ENCODE results near the gene SAMD8.
"Not testable (repeated sequence)": the region's sequence is repeated elsewhere in the genome, so short reads cannot be mapped to it uniquely, and the experiment has no call there.

Gene SAMD8

DNA sequence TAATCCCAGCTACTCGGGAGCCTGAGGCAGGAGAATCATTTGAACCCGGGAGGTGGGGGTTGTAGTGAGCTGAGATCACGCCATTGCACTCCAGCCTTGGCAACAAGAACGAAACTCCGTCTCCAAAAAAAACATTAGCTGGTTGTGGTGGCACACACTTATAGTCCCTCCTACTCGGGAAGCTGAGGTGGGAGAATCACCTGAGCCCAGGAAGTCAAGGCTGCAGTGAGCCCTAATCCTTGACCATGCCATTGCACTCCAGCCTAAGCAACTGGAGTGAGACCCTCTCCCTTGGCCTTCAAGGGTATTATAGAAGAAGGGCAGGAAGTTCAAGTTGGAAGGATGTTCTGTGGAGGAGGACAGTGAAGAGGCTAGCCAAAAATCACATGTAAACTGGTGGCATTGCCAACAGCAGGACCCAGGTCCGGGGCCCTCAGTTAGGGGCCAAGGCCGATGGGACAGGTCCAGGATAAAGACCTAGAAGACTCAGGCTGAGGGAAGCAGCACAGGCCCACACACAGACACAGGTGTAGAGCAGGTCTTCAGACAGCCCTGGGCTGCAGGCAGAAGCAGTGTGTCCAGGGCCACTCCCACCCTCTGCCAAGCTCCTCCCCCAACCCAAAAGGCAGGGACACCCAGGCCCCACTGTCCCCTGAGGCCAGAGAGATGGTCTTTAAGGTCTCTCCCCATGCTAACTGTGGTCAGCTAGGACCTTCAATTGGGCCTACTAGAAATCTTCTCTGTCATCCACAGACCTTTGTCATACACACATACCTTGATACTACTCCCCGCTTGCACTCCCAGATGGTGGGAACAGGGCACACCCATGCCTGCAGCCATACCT, 8.4 kb upstream of the SAMD8 start:
- DNase-seq (ENCODE audit: low read depth) = no peak
- TF ChIP-seq, protein P1, sequence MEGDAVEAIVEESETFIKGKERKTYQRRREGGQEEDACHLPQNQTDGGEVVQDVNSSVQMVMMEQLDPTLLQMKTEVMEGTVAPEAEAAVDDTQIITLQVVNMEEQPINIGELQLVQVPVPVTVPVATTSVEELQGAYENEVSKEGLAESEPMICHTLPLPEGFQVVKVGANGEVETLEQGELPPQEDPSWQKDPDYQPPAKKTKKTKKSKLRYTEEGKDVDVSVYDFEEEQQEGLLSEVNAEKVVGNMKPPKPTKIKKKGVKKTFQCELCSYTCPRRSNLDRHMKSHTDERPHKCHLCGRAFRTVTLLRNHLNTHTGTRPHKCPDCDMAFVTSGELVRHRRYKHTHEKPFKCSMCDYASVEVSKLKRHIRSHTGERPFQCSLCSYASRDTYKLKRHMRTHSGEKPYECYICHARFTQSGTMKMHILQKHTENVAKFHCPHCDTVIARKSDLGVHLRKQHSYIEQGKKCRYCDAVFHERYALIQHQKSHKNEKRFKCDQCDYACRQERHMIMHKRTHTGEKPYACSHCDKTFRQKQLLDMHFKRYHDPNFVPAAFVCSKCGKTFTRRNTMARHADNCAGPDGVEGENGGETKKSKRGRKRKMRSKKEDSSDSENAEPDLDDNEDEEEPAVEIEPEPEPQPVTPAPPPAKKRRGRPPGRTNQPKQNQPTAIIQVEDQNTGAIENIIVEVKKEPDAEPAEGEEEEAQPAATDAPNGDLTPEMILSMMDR (conservative IDR thresholded peaks at IDR 0.05; ENCODE audit: low read length) = no peak
- no peak overlapping the region for H3K4me3 ChIP-seq (ENCODE audit: low read length)

DNA sequence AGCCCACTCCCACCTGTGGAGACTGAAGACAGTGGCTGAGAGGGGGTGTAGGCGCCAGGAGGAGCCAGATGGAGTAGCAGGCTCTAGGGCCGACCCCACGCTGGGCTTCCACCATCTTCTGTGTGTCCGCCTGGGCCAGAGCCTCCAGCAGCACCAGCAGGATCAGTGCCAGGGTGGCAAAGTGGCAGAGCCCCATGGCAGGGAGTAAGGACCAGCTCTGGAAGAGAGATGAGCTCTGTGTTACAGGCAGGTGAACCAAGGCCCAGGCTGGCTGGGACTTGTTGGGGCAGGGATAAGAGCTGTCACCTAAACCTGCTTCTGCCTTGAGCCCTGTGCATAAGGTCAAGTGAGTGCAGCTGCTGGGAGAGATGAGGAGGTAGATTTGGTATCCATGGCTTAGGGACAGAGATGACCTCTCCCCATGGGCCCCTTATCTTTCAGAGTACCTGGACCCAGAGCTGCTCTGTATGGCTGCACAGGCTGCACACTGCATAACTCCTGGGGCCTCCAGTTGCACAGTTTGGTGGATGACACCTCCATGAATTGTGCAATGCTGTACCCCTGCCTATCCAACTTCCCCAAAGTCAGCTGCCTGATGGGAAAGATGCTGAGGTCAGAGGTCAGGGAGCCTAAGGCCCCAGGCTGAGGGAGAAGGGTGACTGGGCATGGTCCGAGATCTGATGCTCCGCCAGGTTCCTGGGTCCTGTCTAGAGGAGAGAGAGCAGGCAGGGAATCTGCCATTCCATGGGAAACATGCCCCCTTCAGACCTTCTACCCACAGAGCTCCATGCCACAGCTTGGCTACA, 7.4 kb upstream of the SAMD8 start:
- TF ChIP-seq, protein P1 (conservative IDR thresholded peaks at IDR 0.05; ENCODE audit: low read length) = no peak
- DNase-seq (ENCODE audit: low read depth) = no peak
- no peak overlapping the region for H3K4me3 ChIP-seq (ENCODE audit: low read length)

DNA sequence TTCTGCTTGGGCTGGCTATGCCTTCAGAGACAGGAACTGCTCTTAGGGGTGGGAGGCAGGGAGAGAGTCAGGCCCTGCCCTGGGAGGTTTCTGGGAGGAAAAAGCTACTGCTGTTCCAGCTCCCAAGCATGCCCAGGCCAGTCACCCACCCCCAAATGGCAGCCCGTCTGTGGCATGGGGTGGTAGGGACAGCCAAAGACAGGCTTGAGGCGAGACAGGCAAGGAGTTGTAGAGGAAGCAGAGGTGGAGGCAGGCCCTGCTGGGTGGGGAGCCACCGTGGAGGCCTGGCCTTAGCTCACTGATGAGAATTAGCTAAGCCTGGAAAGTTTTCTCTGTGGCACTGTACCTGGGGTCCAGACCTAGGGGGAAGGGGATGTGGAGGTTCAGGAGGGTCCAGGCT, 6.6 kb upstream of the SAMD8 start:
- TF ChIP-seq, protein P1 (conservative IDR thresholded peaks at IDR 0.05; ENCODE audit: low read length) = no peak

DNA sequence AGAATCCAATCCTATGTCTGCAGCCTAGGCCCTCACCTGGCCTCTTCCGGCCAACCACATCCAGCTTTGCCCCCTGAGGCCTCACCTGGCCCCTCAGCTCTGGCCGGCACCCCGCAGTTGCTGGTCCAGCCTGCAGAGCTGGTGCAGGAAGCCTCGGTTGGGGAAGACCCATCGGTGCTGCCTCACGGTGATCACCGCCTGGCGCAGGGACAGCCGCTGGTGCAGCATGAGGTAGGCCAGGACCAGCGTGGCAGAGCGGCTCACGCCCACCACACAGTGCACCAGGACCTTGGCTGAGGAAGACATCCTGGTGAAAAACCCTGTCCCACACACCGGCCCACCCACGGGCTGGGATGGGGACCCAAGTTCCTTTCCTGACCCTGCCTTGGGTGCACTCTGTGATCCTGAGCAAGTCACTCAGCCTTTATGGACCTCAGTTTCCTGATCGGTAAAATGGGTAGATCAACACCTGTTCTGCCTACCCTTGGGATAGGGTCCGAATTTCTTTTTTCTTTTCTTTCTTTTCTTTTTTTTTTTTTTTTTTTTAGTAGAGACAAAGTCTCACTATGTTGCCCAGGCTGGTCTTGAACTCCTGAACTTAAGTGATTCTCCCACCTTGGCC, 5.8 kb upstream of the SAMD8 start:
- DNase-seq (ENCODE audit: low read depth) = no peak
- no peak overlapping the region for H3K4me3 ChIP-seq (ENCODE audit: low read length)
- TF ChIP-seq, protein P1 (conservative IDR thresholded peaks at IDR 0.05; ENCODE audit: low read length) = no peak

More for the DNA sequence above, 6.6 kb upstream of the SAMD8 start:
- DNase-seq (ENCODE audit: low read depth) = no peak
- no peak overlapping the region for H3K4me3 ChIP-seq (ENCODE audit: low read length)

DNA sequence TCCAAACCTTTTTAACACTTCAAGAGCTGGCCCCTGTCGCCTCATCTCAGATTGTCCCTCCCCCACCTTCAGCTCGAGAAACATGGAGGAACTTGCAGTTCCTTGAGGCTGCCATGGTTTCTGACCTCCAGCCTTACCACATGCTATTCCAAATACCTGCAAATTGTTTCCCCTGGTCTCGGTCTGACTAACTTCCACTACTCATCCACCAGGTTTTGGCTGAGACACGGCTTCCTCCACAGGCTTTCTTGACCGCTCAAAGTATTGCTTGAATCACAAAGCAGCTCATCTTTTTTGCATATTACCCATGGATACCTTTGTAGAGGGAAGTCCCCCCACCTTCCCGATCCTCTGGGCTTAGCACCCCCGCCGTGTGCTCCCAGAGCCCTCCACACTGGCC, 5.2 kb upstream of the SAMD8 start:
- DNase-seq (ENCODE audit: low read depth) = no peak
- TF ChIP-seq, protein P1 (conservative IDR thresholded peaks at IDR 0.05; ENCODE audit: low read length) = no peak
- no peak overlapping the region for H3K4me3 ChIP-seq (ENCODE audit: low read length)

DNA sequence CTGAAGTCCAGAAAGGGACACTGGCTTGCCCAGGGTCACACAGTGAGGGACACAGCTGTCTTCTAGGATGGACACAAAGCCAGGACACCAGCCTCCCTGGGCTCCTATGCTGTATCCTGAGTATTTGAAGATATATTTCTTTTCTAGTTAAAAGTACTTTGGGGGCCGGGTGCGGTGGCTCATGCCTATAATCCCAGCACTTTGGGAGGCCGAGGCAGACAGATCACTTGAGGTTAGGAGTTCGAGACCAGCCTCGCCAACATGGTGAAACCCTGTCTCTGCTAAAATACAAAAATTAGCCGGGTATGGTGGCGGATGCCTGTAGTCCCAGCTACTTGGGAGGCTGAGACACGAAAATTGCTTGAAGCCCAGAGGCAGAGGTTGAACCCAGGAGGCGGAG, 4.6 kb upstream of the SAMD8 start:
- not testable (repeated sequence) for DNase-seq (ENCODE audit: low read depth); H3K4me3 ChIP-seq (ENCODE audit: low read length)

All from AG10803 (cell line).